ENCODE results near the gene TMEFF1. TPM values are rescaled to one million over a fixed set of nuclear protein-coding genes. Genes with fewer than 3 reads are reported as not detected.
"Not testable (repeated sequence)": the region's sequence is repeated elsewhere in the genome, so short reads cannot be mapped to it uniquely, and the experiment has no call there.

Gene TMEFF1
- total RNA-seq, 1 donor from 2014 or later, result 14.8 TPM

- no peaks in the 10 kb centered on the region for H3K27me3 Mint-ChIP-seq (ENCODE audit: low read depth, unreplicated experiment)
- Histone ChIP-seq H3K27me3 (ENCODE audit: insufficient read depth, low read length) (no peaks in the 10 kb centered on the region), H2AFZ (ENCODE audit: low read depth, low read length) (no peak overlapping the region), H3K4me3 (ENCODE audit: insufficient read depth, low read depth, low read length) (no peak overlapping the region), H3K79me2 (ENCODE audit: insufficient read depth, low read length) (peaks cover 2% of the 10 kb centered on the region), H3K4me1 (ENCODE audit: insufficient read depth, low read length) (no peaks in the 10 kb centered on the region), H3K36me3 (ENCODE audit: insufficient read depth, low read length) (no peaks in the 10 kb centered on the region), H3K4me2 (ENCODE audit: low read length) (no peak overlapping the region), H3K27ac (ENCODE audit: low read depth, low read length) (no peak overlapping the region), H4K20me1 (ENCODE audit: insufficient read depth, low read length) (peaks cover 4% of the 10 kb centered on the region), H3K9ac (ENCODE audit: low read length) (no peak overlapping the region), H3K9me3 (ENCODE audit: insufficient read depth, low read depth, low read length) (no peaks in the 10 kb centered on the region)
- DNase-seq (ENCODE audit: low read depth) (no peak), FAIRE-seq (no peak)
- H3K36me3 Mint-ChIP-seq (ENCODE audit: low read depth, unreplicated experiment), result peaks cover 4% of the 10 kb centered on the region
- H3K4me1 Mint-ChIP-seq (ENCODE audit: low read depth, unreplicated experiment), result peaks cover 11% of the 10 kb centered on the region
- H3K4me3 Mint-ChIP-seq (ENCODE audit: unreplicated experiment), result no peak overlapping the region
- TF ChIP-seq CTCF (IDR thresholded peaks at IDR 0.05; ENCODE audit: insufficient read depth, low read depth, low read length) (no peak), EZH2 (IDR thresholded peaks at IDR 0.05; ENCODE audit: insufficient read depth, low read length) (no peak)
- no peaks in the 10 kb centered on the region for H3K9me3 Mint-ChIP-seq (ENCODE audit: unreplicated experiment)
- H3K27ac Mint-ChIP-seq (ENCODE audit: unreplicated experiment), result no peak overlapping the region
These were observed 26.9 kb downstream of the TMEFF1 start for GRCh38 chr9:100499866-100500265.

- Mint-ChIP-seq H3K4me3 (ENCODE audit: unreplicated experiment) (no peak overlapping the region), H3K27ac (ENCODE audit: unreplicated experiment) (no peak overlapping the region), H3K27me3 (ENCODE audit: low read depth, unreplicated experiment) (no peaks in the 10 kb centered on the region), H3K4me1 (ENCODE audit: low read depth, unreplicated experiment) (peaks cover 8% of the 10 kb centered on the region), H3K9me3 (ENCODE audit: unreplicated experiment) (peaks cover 7% of the 10 kb centered on the region), H3K36me3 (ENCODE audit: low read depth, unreplicated experiment) (peaks cover 15% of the 10 kb centered on the region)
- Histone ChIP-seq H3K4me1 (ENCODE audit: insufficient read depth, low read length) (no peaks in the 10 kb centered on the region), H3K36me3 (ENCODE audit: insufficient read depth, low read length) (no peaks in the 10 kb centered on the region), H2AFZ (ENCODE audit: low read depth, low read length) (no peak overlapping the region), H3K4me2 (ENCODE audit: low read length) (no peak overlapping the region), H3K79me2 (ENCODE audit: insufficient read depth, low read length) (no peaks in the 10 kb centered on the region), H3K27ac (ENCODE audit: low read depth, low read length) (no peak overlapping the region), H3K9me3 (ENCODE audit: insufficient read depth, low read depth, low read length) (no peaks in the 10 kb centered on the region), H4K20me1 (ENCODE audit: insufficient read depth, low read length) (no peaks in the 10 kb centered on the region), H3K4me3 (ENCODE audit: insufficient read depth, low read depth, low read length) (no peak overlapping the region), H3K9ac (ENCODE audit: low read length) (no peak overlapping the region), H3K27me3 (ENCODE audit: insufficient read depth, low read length) (no peaks in the 10 kb centered on the region)
- FAIRE-seq (peak; percentile 70), DNase-seq (ENCODE audit: low read depth) (peak; percentile 49)
- TF ChIP-seq CTCF (IDR thresholded peaks at IDR 0.05; ENCODE audit: insufficient read depth, low read depth, low read length) (peak; percentile 81), EZH2 (IDR thresholded peaks at IDR 0.05; ENCODE audit: insufficient read depth, low read length) (no peak)
These were observed 32.7 kb downstream of the TMEFF1 start for GRCh38 chr9:100505564-100506159.

GRCh38 chr9:100507350-100507749, 34.4 kb downstream of the TMEFF1 start:
- not testable (repeated sequence) for H4K20me1 ChIP-seq (ENCODE audit: insufficient read depth, low read length); H3K4me1 ChIP-seq (ENCODE audit: insufficient read depth, low read length); H2AFZ ChIP-seq (ENCODE audit: low read depth, low read length); H3K36me3 ChIP-seq (ENCODE audit: insufficient read depth, low read length); H3K9ac ChIP-seq (ENCODE audit: low read length); H3K4me2 ChIP-seq (ENCODE audit: low read length); H3K27me3 ChIP-seq (ENCODE audit: insufficient read depth, low read length); H3K27ac Mint-ChIP-seq (ENCODE audit: unreplicated experiment); H3K27ac ChIP-seq (ENCODE audit: low read depth, low read length); FAIRE-seq; H3K4me3 ChIP-seq (ENCODE audit: insufficient read depth, low read depth, low read length); DNase-seq (ENCODE audit: low read depth); H3K9me3 ChIP-seq (ENCODE audit: insufficient read depth, low read depth, low read length); H3K4me1 Mint-ChIP-seq (ENCODE audit: low read depth, unreplicated experiment); H3K79me2 ChIP-seq (ENCODE audit: insufficient read depth, low read length); H3K4me3 Mint-ChIP-seq (ENCODE audit: unreplicated experiment); H3K27me3 Mint-ChIP-seq (ENCODE audit: low read depth, unreplicated experiment); H3K9me3 Mint-ChIP-seq (ENCODE audit: unreplicated experiment)
- peaks cover 18% of the 10 kb centered on the region for H3K36me3 Mint-ChIP-seq (ENCODE audit: low read depth, unreplicated experiment)

Data from astrocyte (in vitro differentiated cells and primary cell).